ENCODE measurements around the gene SCYGR4. TPM values are rescaled to one million over a fixed set of nuclear protein-coding genes. Genes with fewer than 3 reads are reported as not detected.

The SCYGR4 gene
- total RNA-seq, 1 donor from 2014 or later = not detected

GRCh38 chr2:227612546-227613271 is 4.6 kb upstream of the SCYGR4 start:
- no peak for ATAC-seq (ENCODE audit: poor library complexity)
- intact Hi-C loops (cut with DNase I) = no loop called here
- DNase-seq = no peak

- DNase-seq = no peak
- intact Hi-C loops (cut with DNase I) = no loop called here
- no peak for ATAC-seq (ENCODE audit: poor library complexity)
These were observed 4.0 kb upstream of the SCYGR4 start for GRCh38 chr2:227613272-227613660.

GRCh38 chr2:227614246-227614645 is 3.1 kb upstream of the SCYGR4 start:
- ATAC-seq (ENCODE audit: poor library complexity) (no peak), DNase-seq (no peak)
- intact Hi-C loops (cut with DNase I) = no loop called here

- DNase-seq = no peak
- ATAC-seq (ENCODE audit: poor library complexity) = no peak
- intact Hi-C loops (cut with DNase I) = no loop called here
These were observed 2.6 kb upstream of the SCYGR4 start, which contains the start of gene SCYGR3 for GRCh38 chr2:227614740-227615139. Gene SCYGR3 (minus strand): TSS chr2:227614840. CDS start chr2:227614840, 0 bp downstream.

GRCh38 chr2:227615181-227615580 is 2.1 kb upstream of the SCYGR4 start:
- ATAC-seq (ENCODE audit: poor library complexity) = no peak
- DNase-seq = no peak
- intact Hi-C loops (cut with DNase I) = no loop called here

GRCh38 chr2:227615906-227616305 is 1.4 kb upstream of the SCYGR4 start:
- no peak for DNase-seq
- intact Hi-C loops (cut with DNase I) = no loop called here
- no peak for ATAC-seq (ENCODE audit: poor library complexity)

- DNase-seq (no peak), ATAC-seq (ENCODE audit: poor library complexity) (no peak)
- intact Hi-C loops (cut with DNase I) = no loop called here
These were observed 667 bp upstream of the SCYGR4 start for GRCh38 chr2:227616631-227617030.

- ATAC-seq (ENCODE audit: poor library complexity) (no peak), DNase-seq (no peak)
- intact Hi-C loops (cut with DNase I) = no loop called here
These were observed 5.9 kb downstream of the SCYGR4 start for GRCh38 chr2:227623226-227623625.

- intact Hi-C loops (cut with DNase I) = no loop called here
- ATAC-seq (ENCODE audit: poor library complexity) = no peak
- no peak for DNase-seq
These were observed 8.1 kb downstream of the SCYGR4 start for GRCh38 chr2:227625420-227625819.

GRCh38 chr2:227626580-227627151 is 9.4 kb downstream of the SCYGR4 start:
- ATAC-seq (ENCODE audit: poor library complexity) (no peak), DNase-seq (no peak)
- intact Hi-C loops (cut with DNase I) = no loop called here

- DNase-seq (no peak), ATAC-seq (ENCODE audit: poor library complexity) (no peak)
- intact Hi-C loops (cut with DNase I) = no loop called here
These were observed 10.5 kb downstream of the SCYGR4 start for GRCh38 chr2:227627769-227628168.

GRCh38 chr2:227629435-227629834 is 12.1 kb downstream of the SCYGR4 start:
- no peak for DNase-seq
- no peak for ATAC-seq (ENCODE audit: poor library complexity)
- intact Hi-C loops (cut with DNase I) = no loop called here

GRCh38 chr2:227630322-227630721 is 13.0 kb downstream of the SCYGR4 start:
- DNase-seq (no peak), ATAC-seq (ENCODE audit: poor library complexity) (no peak)
- intact Hi-C loops (cut with DNase I) = no loop called here

GRCh38 chr2:227632827-227633226 is 15.5 kb downstream of the SCYGR4 start:
- intact Hi-C loops (cut with DNase I) = no loop called here
- no peak for ATAC-seq (ENCODE audit: poor library complexity)
- no peak for DNase-seq

- ATAC-seq (ENCODE audit: poor library complexity) (no peak), DNase-seq (no peak)
- intact Hi-C loops (cut with DNase I) = no loop called here
These were observed 16.9 kb downstream of the SCYGR4 start for GRCh38 chr2:227634201-227634600.

GRCh38 chr2:227642656-227643055 is 25.4 kb downstream of the SCYGR4 start:
- intact Hi-C loops (cut with DNase I) = no loop called here
- no peak for ATAC-seq (ENCODE audit: poor library complexity)
- DNase-seq = no peak

- no peak for DNase-seq
- intact Hi-C loops (cut with DNase I) = no loop called here
- no peak for ATAC-seq (ENCODE audit: poor library complexity)
These were observed 26.8 kb downstream of the SCYGR4 start for GRCh38 chr2:227643990-227644551.

- intact Hi-C loops (cut with DNase I) = no loop called here
- DNase-seq = no peak
- ATAC-seq (ENCODE audit: poor library complexity) = no peak
These were observed 36.1 kb downstream of the SCYGR4 start for GRCh38 chr2:227653419-227653818.

GRCh38 chr2:227654426-227654825 is 37.1 kb downstream of the SCYGR4 start:
- intact Hi-C loops (cut with DNase I) = no loop called here
- ATAC-seq (ENCODE audit: poor library complexity) = no peak

GRCh38 chr2:227655454-227655853 is 38.2 kb downstream of the SCYGR4 start:
- peak; percentile 80 for ATAC-seq (ENCODE audit: poor library complexity)
- intact Hi-C loops (cut with DNase I) = no loop called here

More at GRCh38 chr2:227654426-227654825, 37.1 kb downstream of the SCYGR4 start:
- no peak for DNase-seq

More at GRCh38 chr2:227655454-227655853, 38.2 kb downstream of the SCYGR4 start:
- DNase-seq = no peak
